ENCODE results near the gene VWA3A.
"Not testable (repeated sequence)": the region's sequence is repeated elsewhere in the genome, so short reads cannot be mapped to it uniquely, and the experiment has no call there.

Gene VWA3A

GRCh38 chr16:22092143-22092933 is at the start of gene VWA3A:
TSS of gene VWA3A (plus strand) at chr16:22092541. CDS start at chr16:22092638, 97 bp downstream.
- no peak for TF ChIP-seq CTCF (conservative IDR thresholded peaks at IDR 0.05)
- peak within 1 kb of the TSS; percentile 52 for H3K27ac ChIP-seq

GRCh38 chr16:22043882-22044281 is 48.5 kb upstream of the VWA3A start:
- not testable (repeated sequence) for H3K27ac ChIP-seq

- H3K27ac ChIP-seq = peak overlapping the region; percentile 66
These were observed 46.5 kb upstream of the VWA3A start for GRCh38 chr16:22045888-22046287.

GRCh38 chr16:22050963-22051362 is 41.4 kb upstream of the VWA3A start:
- TF ChIP-seq CTCF (conservative IDR thresholded peaks at IDR 0.05) = no peak
- H3K27ac ChIP-seq = no peak overlapping the region

- no peak overlapping the region for H3K27ac ChIP-seq
- no peak for TF ChIP-seq CTCF (conservative IDR thresholded peaks at IDR 0.05)
These were observed 39.4 kb upstream of the VWA3A start for GRCh38 chr16:22052980-22053379.

- no peak overlapping the region for H3K27ac ChIP-seq
- no peak for TF ChIP-seq CTCF (conservative IDR thresholded peaks at IDR 0.05)
These were observed 38.4 kb upstream of the VWA3A start for GRCh38 chr16:22053921-22054341.

GRCh38 chr16:22054847-22055590 is 37.3 kb upstream of the VWA3A start:
- H3K27ac ChIP-seq = no peak overlapping the region
- no peak for TF ChIP-seq CTCF (conservative IDR thresholded peaks at IDR 0.05)

- H3K27ac ChIP-seq = no peak overlapping the region
- no peak for TF ChIP-seq CTCF (conservative IDR thresholded peaks at IDR 0.05)
These were observed 36.5 kb upstream of the VWA3A start for GRCh38 chr16:22055881-22056280.
